ENCODE results near the gene FAM222B. TPM values are rescaled to one million over a fixed set of nuclear protein-coding genes. Genes with fewer than 3 reads are reported as not detected.
A peak's percentile ranks its signal among the peaks of the same experiment; 100 is the strongest.
"Not testable (repeated sequence)": the region's sequence is repeated elsewhere in the genome, so short reads cannot be mapped to it uniquely, and the experiment has no call there.

FAM222B gene
- total and polyA plus RNA-seq, 2 experiments from 2014 or later: 63.7 to 78.5 TPM

- H3K4me3 ChIP-seq; H3F3A ChIP-seq (replicated peaks; ENCODE audit: low read depth); H3K4me1 Mint-ChIP-seq; H3K9me3 Mint-ChIP-seq; H3K4me3 Mint-ChIP-seq; DNase-seq (ENCODE audit: low spot score); H3K27ac Mint-ChIP-seq; H3K4me2 ChIP-seq; H3K36me3 ChIP-seq (ENCODE audit: insufficient read depth); H3K27me3 ChIP-seq (ENCODE audit: insufficient read depth); H3K9me2 ChIP-seq (ENCODE audit: insufficient read depth); ATAC-seq; H3K27me3 Mint-ChIP-seq (ENCODE audit: insufficient read depth, low read depth, poor library complexity); H3K4me1 ChIP-seq (ENCODE audit: insufficient read depth); H2AFZ ChIP-seq: not testable (repeated sequence)
- Histone ChIP-seq H3K27ac (ENCODE audit: low read depth) (peak overlapping the region; percentile 79), H3K79me2 (replicated peaks; ENCODE audit: insufficient read depth) (peaks cover 98% of the 10 kb centered on the region), H4K20me1 (replicated peaks; ENCODE audit: insufficient read depth) (peaks cover 19% of the 10 kb centered on the region)
- H3K36me3 Mint-ChIP-seq (ENCODE audit: low read depth): peaks cover 18% of the 10 kb centered on the region; the same call in 2 of the 3 replicates
Observed at GRCh38 chr17:28836541-28836940, 6.0 kb downstream of the FAM222B start.

DNA sequence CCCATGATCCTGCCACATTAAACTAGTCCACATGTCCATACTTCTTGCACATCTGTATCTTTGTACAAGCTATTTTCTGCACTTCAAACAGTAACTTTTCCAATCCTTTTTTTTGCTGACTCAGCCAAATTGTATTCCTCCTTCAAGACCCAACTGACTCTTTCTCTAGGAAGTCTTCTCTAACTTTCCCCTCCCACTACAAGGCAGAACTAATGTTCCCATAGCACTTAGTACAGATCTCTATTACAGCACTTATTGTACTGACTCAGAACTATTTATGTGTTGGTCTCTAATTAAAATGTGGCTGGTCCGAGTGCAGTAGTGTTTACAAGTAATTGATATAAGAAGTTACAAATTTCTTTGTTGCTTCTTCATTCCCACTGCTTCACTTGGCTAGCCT is 8.2 kb downstream of the FAM222B start:
- Histone ChIP-seq H3K4me1 (ENCODE audit: insufficient read depth) (no peaks in the 10 kb centered on the region), H3K4me3 (no peak overlapping the region), H4K20me1 (replicated peaks; ENCODE audit: insufficient read depth) (peaks cover 20% of the 10 kb centered on the region), H3K79me2 (replicated peaks; ENCODE audit: insufficient read depth) (peaks cover 86% of the 10 kb centered on the region), H3K27ac (ENCODE audit: low read depth) (peak overlapping the region; percentile 73; the same call in 1 of the 2 replicates), H3K36me3 (ENCODE audit: insufficient read depth) (peaks cover 1% of the 10 kb centered on the region; the same call in 1 of the 2 replicates), H3K4me2 (no peak overlapping the region), H2AFZ (no peak overlapping the region), H3K27me3 (ENCODE audit: insufficient read depth) (no peaks in the 10 kb centered on the region), H3F3A (replicated peaks; ENCODE audit: low read depth) (0 out of 2 replicates have a peak, but pooled peaks cover 5% of the 10 kb centered on the region), H3K9me2 (ENCODE audit: insufficient read depth) (no peaks in the 10 kb centered on the region; the same call in 1 of the 2 replicates)
- H3K27ac Mint-ChIP-seq: peak overlapping the region; percentile 4; the same call in 1 of the 2 replicates
- DNase-seq (ENCODE audit: low spot score) (no peak), ATAC-seq (no peak)
- H3K4me3 Mint-ChIP-seq: no peak overlapping the region
- H3K27me3 Mint-ChIP-seq (ENCODE audit: insufficient read depth, low read depth, poor library complexity): peaks cover 2% of the 10 kb centered on the region
- H3K4me1 Mint-ChIP-seq: no peaks in the 10 kb centered on the region
- peaks cover 25% of the 10 kb centered on the region; the same call in 2 of the 3 replicates for H3K36me3 Mint-ChIP-seq (ENCODE audit: low read depth)
- H3K9me3 Mint-ChIP-seq: no peaks in the 10 kb centered on the region
- no peak for TF ChIP-seq POLR2AphosphoS5 (IDR thresholded peaks at IDR 0.05; ENCODE audit: low read depth)
- no peak for TF ChIP-seq ZNF331 (CRISPR knock-in tag; IDR thresholded peaks at IDR 0.05; ENCODE audit: low read depth)
- TF ChIP-seq, protein P1, sequence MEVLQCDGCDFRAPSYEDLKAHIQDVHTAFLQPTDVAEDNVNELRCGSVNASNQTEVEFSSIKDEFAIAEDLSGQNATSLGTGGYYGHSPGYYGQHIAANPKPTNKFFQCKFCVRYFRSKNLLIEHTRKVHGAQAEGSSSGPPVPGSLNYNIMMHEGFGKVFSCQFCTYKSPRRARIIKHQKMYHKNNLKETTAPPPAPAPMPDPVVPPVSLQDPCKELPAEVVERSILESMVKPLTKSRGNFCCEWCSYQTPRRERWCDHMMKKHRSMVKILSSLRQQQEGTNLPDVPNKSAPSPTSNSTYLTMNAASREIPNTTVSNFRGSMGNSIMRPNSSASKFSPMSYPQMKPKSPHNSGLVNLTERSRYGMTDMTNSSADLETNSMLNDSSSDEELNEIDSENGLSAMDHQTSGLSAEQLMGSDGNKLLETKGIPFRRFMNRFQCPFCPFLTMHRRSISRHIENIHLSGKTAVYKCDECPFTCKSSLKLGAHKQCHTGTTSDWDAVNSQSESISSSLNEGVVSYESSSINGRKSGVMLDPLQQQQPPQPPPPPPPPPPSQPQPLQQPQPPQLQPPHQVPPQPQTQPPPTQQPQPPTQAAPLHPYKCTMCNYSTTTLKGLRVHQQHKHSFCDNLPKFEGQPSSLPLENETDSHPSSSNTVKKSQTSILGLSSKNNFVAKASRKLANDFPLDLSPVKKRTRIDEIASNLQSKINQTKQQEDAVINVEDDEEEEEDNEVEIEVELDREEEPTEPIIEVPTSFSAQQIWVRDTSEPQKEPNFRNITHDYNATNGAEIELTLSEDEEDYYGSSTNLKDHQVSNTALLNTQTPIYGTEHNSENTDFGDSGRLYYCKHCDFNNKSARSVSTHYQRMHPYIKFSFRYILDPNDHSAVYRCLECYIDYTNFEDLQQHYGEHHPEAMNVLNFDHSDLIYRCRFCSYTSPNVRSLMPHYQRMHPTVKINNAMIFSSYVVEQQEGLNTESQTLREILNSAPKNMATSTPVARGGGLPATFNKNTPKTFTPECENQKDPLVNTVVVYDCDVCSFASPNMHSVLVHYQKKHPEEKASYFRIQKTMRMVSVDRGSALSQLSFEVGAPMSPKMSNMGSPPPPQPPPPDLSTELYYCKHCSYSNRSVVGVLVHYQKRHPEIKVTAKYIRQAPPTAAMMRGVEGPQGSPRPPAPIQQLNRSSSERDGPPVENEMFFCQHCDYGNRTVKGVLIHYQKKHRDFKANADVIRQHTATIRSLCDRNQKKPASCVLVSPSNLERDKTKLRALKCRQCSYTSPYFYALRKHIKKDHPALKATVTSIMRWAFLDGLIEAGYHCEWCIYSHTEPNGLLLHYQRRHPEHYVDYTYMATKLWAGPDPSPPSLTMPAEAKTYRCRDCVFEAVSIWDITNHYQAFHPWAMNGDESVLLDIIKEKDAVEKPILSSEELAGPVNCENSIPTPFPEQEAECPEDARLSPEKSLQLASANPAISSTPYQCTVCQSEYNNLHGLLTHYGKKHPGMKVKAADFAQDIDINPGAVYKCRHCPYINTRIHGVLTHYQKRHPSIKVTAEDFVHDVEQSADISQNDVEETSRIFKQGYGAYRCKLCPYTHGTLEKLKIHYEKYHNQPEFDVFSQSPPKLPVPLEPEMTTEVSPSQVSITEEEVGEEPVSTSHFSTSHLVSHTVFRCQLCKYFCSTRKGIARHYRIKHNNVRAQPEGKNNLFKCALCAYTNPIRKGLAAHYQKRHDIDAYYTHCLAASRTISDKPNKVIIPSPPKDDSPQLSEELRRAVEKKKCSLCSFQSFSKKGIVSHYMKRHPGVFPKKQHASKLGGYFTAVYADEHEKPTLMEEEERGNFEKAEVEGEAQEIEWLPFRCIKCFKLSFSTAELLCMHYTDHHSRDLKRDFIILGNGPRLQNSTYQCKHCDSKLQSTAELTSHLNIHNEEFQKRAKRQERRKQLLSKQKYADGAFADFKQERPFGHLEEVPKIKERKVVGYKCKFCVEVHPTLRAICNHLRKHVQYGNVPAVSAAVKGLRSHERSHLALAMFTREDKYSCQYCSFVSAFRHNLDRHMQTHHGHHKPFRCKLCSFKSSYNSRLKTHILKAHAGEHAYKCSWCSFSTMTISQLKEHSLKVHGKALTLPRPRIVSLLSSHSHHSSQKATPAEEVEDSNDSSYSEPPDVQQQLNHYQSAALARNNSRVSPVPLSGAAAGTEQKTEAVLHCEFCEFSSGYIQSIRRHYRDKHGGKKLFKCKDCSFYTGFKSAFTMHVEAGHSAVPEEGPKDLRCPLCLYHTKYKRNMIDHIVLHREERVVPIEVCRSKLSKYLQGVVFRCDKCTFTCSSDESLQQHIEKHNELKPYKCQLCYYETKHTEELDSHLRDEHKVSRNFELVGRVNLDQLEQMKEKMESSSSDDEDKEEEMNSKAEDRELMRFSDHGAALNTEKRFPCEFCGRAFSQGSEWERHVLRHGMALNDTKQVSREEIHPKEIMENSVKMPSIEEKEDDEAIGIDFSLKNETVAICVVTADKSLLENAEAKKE (CRISPR knock-in tag; IDR thresholded peaks at IDR 0.05): no peak
- TF ChIP-seq, protein P2, sequence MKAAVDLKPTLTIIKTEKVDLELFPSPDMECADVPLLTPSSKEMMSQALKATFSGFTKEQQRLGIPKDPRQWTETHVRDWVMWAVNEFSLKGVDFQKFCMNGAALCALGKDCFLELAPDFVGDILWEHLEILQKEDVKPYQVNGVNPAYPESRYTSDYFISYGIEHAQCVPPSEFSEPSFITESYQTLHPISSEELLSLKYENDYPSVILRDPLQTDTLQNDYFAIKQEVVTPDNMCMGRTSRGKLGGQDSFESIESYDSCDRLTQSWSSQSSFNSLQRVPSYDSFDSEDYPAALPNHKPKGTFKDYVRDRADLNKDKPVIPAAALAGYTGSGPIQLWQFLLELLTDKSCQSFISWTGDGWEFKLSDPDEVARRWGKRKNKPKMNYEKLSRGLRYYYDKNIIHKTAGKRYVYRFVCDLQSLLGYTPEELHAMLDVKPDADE (IDR thresholded peaks at IDR 0.05): no peak
- no peak for TF ChIP-seq CREB1 (CRISPR knock-in tag; IDR thresholded peaks at IDR 0.05; ENCODE audit: low read depth)
- TF ChIP-seq, protein P3, sequence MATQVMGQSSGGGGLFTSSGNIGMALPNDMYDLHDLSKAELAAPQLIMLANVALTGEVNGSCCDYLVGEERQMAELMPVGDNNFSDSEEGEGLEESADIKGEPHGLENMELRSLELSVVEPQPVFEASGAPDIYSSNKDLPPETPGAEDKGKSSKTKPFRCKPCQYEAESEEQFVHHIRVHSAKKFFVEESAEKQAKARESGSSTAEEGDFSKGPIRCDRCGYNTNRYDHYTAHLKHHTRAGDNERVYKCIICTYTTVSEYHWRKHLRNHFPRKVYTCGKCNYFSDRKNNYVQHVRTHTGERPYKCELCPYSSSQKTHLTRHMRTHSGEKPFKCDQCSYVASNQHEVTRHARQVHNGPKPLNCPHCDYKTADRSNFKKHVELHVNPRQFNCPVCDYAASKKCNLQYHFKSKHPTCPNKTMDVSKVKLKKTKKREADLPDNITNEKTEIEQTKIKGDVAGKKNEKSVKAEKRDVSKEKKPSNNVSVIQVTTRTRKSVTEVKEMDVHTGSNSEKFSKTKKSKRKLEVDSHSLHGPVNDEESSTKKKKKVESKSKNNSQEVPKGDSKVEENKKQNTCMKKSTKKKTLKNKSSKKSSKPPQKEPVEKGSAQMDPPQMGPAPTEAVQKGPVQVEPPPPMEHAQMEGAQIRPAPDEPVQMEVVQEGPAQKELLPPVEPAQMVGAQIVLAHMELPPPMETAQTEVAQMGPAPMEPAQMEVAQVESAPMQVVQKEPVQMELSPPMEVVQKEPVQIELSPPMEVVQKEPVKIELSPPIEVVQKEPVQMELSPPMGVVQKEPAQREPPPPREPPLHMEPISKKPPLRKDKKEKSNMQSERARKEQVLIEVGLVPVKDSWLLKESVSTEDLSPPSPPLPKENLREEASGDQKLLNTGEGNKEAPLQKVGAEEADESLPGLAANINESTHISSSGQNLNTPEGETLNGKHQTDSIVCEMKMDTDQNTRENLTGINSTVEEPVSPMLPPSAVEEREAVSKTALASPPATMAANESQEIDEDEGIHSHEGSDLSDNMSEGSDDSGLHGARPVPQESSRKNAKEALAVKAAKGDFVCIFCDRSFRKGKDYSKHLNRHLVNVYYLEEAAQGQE (IDR thresholded peaks at IDR 0.05; ENCODE audit: unreplicated experiment): no peak
- no peak for TF ChIP-seq CTCF (conservative IDR thresholded peaks at IDR 0.05; ENCODE audit: low read depth in 2 of 2)
- TF ChIP-seq EZH2 (IDR thresholded peaks at IDR 0.05; ENCODE audit: low read depth, unreplicated experiment): no peak
- no peak for TF ChIP-seq EZH2phosphoT487 (IDR thresholded peaks at IDR 0.05; ENCODE audit: unreplicated experiment)
